Cerebellar cortex (tissue), 1 donor: Measurements from ENCODE around the gene CALHM4.

Experiments used
- DNase-seq: peaks from one replicate; pipeline ENCODE4 v3.0.0-alpha.2; 2015; ENCODE audit warnings: low spot score

Gene CALHM4

GRCh38 chr6:116542426-116542825 is 11.1 kb upstream of the CALHM4 start:
- DNase-seq: no peak

- no peak for DNase-seq
These were observed 10.4 kb upstream of the CALHM4 start for GRCh38 chr6:116543149-116543548.

- no peak for DNase-seq
These were observed 7.9 kb upstream of the CALHM4 start, which contains the start of gene TRAPPC3L for GRCh38 chr6:116545651-116546050. TSS of gene TRAPPC3L (minus strand) at chr6:116545684. CDS start at chr6:116545514, 170 bp downstream.

GRCh38 chr6:116547358-116547757 is 6.2 kb upstream of the CALHM4 start:
- no peak for DNase-seq

- DNase-seq: no peak
These were observed 2.8 kb upstream of the CALHM4 start for GRCh38 chr6:116550796-116551195.

- no peak for DNase-seq
These were observed 2.5 kb downstream of the CALHM4 start for GRCh38 chr6:116556065-116556464.

- DNase-seq: no peak
These were observed 3.4 kb downstream of the CALHM4 start for GRCh38 chr6:116556814-116557415.

- no peak for DNase-seq
These were observed 4.3 kb downstream of the CALHM4 start for GRCh38 chr6:116557893-116558292.

- DNase-seq: no peak
These were observed 6.6 kb downstream of the CALHM4 start for GRCh38 chr6:116560130-116560529.

- DNase-seq: peak; percentile 80
These were observed 7.9 kb downstream of the CALHM4 start for GRCh38 chr6:116561377-116562018.

GRCh38 chr6:116562019-116562403 is 8.5 kb downstream of the CALHM4 start:
- no peak for DNase-seq

GRCh38 chr6:116562614-116563013 is 9.1 kb downstream of the CALHM4 start:
- DNase-seq: no peak

GRCh38 chr6:116563830-116564229 is 10.3 kb downstream of the CALHM4 start:
- no peak for DNase-seq

- no peak for DNase-seq
These were observed 10.8 kb downstream of the CALHM4 start for GRCh38 chr6:116564311-116564710.

- peak; percentile 54 for DNase-seq
These were observed 11.6 kb downstream of the CALHM4 start for GRCh38 chr6:116564921-116565872.

- no peak for DNase-seq
These were observed 14.6 kb downstream of the CALHM4 start for GRCh38 chr6:116568111-116568510.

GRCh38 chr6:116568821-116569755 is 15.5 kb downstream of the CALHM4 start:
- DNase-seq: no peak

- peak; percentile 99 for DNase-seq
These were observed 17.5 kb downstream of the CALHM4 start, which contains the start of gene RWDD1 for GRCh38 chr6:116570856-116571682. TSS of gene RWDD1 (plus strand) at chr6:116571504. CDS start at chr6:116571583, 79 bp downstream.

GRCh38 chr6:116571683-116572000 is 18.1 kb downstream of the CALHM4 start:
- DNase-seq: no peak

- peak; percentile 22 for DNase-seq
These were observed 18.6 kb downstream of the CALHM4 start for GRCh38 chr6:116572162-116572561.

GRCh38 chr6:116575227-116575626 is 21.7 kb downstream of the CALHM4 start:
- DNase-seq: no peak
